Measurements from ENCODE around the gene LUC7L3. TPM values are rescaled to one million over a fixed set of nuclear protein-coding genes. Genes with fewer than 3 reads are reported as not detected.

Gene LUC7L3
- total and polyA plus RNA-seq, 2 of the 13 experiments (the other 11 are each of a cell fraction or from before 2014, with no cell fraction given): 108 to 120 TPM

- peaks cover 12% of the 10 kb centered on the region; the same call in 1 of the 2 replicates for H3K4me1 ChIP-seq (ENCODE audit: insufficient read depth, low read length)
- H3K27ac ChIP-seq (ENCODE audit: extremely low read length, insufficient read depth, low read length): no peak overlapping the region
- BruUV-seq (replicated peaks): no TSS peak
- in situ Hi-C loops (cut with HindIII; ENCODE audit: extremely low pct_ligation_motif_present, low pct_unique_long_range_greater_than_20kb) (no loop called here), intact Hi-C loops (cut with micrococcal nuclease; ENCODE audit: unreplicated experiment) (no loop called here)
- H3K36me3 ChIP-seq (replicated peaks in 1 of 2; ENCODE audit: control insufficient read depth in 1 of 2, insufficient read depth in 2 of 2, low read length in 2 of 2): peaks cover 31 to 58% of the 10 kb centered on the region in 2 experiments
- peaks cover 65% of the 10 kb centered on the region for H4K20me1 ChIP-seq (ENCODE audit: insufficient read depth, low read length)
- no peak overlapping the region for H3K9ac ChIP-seq (ENCODE audit: insufficient read depth, low read depth, low read length)
- FAIRE-seq (no peak), DNase-seq (ENCODE audit: low spot score) (no peak), ATAC-seq (peak; percentile 58)
- no peak overlapping the region for H3K4me3 ChIP-seq (replicated peaks in 1 of 3; ENCODE audit: insufficient read depth in 1 of 3, low read depth in 2 of 3, low read length in 3 of 3)
- H3K9me3 ChIP-seq (ENCODE audit: low read length): no peaks in the 10 kb centered on the region
- 100% methylated on average over 2 of the region's 2 CpGs for WGBS (ENCODE audit: low lambda C conversion rate)
- H3K4me2 ChIP-seq (ENCODE audit: low read depth, low read length): no peak overlapping the region
- H3K27me3 ChIP-seq (ENCODE audit: control insufficient read depth in 1 of 2, insufficient read depth in 2 of 2, low read length in 2 of 2): no peaks in the 10 kb centered on the region
- H3K79me2 ChIP-seq (ENCODE audit: insufficient read depth, low read length): peaks cover 91% of the 10 kb centered on the region
- no peak overlapping the region for H2AFZ ChIP-seq (ENCODE audit: low read length)
- POLR2A ChIA-PET: no interaction called here
- CTCF ChIA-PET (ENCODE audit: low intra/inter-chr PET ratio, low total read pairs): no interaction called here
- TF ChIP-seq HDAC2 (CRISPR knock-in tag; IDR thresholded peaks at IDR 0.05): no peak
- TF ChIP-seq SKIL (CRISPR knock-in tag; IDR thresholded peaks at IDR 0.05; ENCODE audit: borderline replicate concordance): no peak
- TF ChIP-seq ELK4 (CRISPR knock-in tag; IDR thresholded peaks at IDR 0.05; ENCODE audit: borderline replicate concordance): no peak
- no peak for TF ChIP-seq POGZ (CRISPR knock-in tag; IDR thresholded peaks at IDR 0.05)
- TF ChIP-seq ZNF510 (CRISPR knock-in tag; IDR thresholded peaks at IDR 0.05; ENCODE audit: low read depth): no peak
- no peak for TF ChIP-seq KIAA2018 (CRISPR knock-in tag; IDR thresholded peaks at IDR 0.05; ENCODE audit: borderline replicate concordance)
- no peak for TF ChIP-seq ZBTB49 (CRISPR knock-in tag; IDR thresholded peaks at IDR 0.05; ENCODE audit: borderline replicate concordance)
- no peak for TF ChIP-seq ZNF333 (CRISPR knock-in tag; IDR thresholded peaks at IDR 0.05; ENCODE audit: borderline replicate concordance)
- no peak for TF ChIP-seq ZNF558 (CRISPR knock-in tag; IDR thresholded peaks at IDR 0.05; ENCODE audit: borderline replicate concordance)
These were observed 17.8 kb downstream of the LUC7L3 start for GRCh38 chr17:50737118-50737698.
